Cardiac ventricle fibroblast (primary cell): Measurements from ENCODE around the gene ANKRD17. TPM values are rescaled to one million over a fixed set of nuclear protein-coding genes. Genes with fewer than 3 reads are reported as not detected.

ENCODE experiments used
- total RNA-seq: library from RNA; depleted of rRNA; stranded (reverse); fragments of >200 nt; gene quantifications from 2 replicates; pipeline ENCODE4 v1.2.3, GENCODE V29; 2015

Gene ANKRD17
- total RNA-seq = 36.6 and 37.4 TPM in 2 replicates

GRCh38 chr4:73258686-73259570 is at the start of gene ANKRD17:
TSS of gene ANKRD17 (minus strand) at chr4:73258798. CDS start at chr4:73258668, 130 bp downstream.

GRCh38 chr4:73069338-73070073 is 189.1 kb downstream of the ANKRD17 start, which contains the start of gene COX18:
TSS of gene COX18 (minus strand) at chr4:73069716. CDS start at chr4:73069649, 67 bp downstream.

Other genes with a start within 250 kb of the ANKRD17 start
- 18.4 and 22.8 TPM in 2 replicates for gene COX18, start 189.1 kb downstream of the ANKRD17 start, total RNA-seq
- gene ALB, start 145.5 kb upstream of the ANKRD17 start, total RNA-seq = not detected in 2 replicates
- 0.29 and 0.75 TPM in 2 replicates for gene AFP, start 177.4 kb upstream of the ANKRD17 start, total RNA-seq
- gene AFM, start 222.9 kb upstream of the ANKRD17 start, total RNA-seq = not detected in 2 replicates